Muscle of leg (tissue), 9 donors: Measurements from ENCODE around the gene OR51M1. TPM values are rescaled to one million over a fixed set of nuclear protein-coding genes. Genes with fewer than 3 reads are reported as not detected.

Experiments used
- polyA plus RNA-seq, 8 donors: library from polyadenylated mRNA; unstranded; fragments of 120-200 nt; gene quantifications; one replicate each; pipeline versions ENCODE4 v1.2.1 to v1.2.3, GENCODE V29; 2013; ENCODE audit warnings: inconsistent platforms in 1 of 8, low replicate concordance in 1 of 8; ENCODE audit not compliant: insufficient read length in 8 of 8, insufficient read depth in 1 of 8
- total RNA-seq: library from RNA; stranded (reverse); fragments of 120-200 nt; gene quantifications from one replicate; pipeline ENCODE4 v1.2.4, GENCODE V29; 2013

The OR51M1 gene
- total and polyA plus RNA-seq, 9 donors = not detected

Other genes with a start within 250 kb of the OR51M1 start
- gene OR52A5, start 245.5 kb upstream of the OR51M1 start, total RNA-seq = not detected
- gene OR52A5, start 245.5 kb upstream of the OR51M1 start, polyA plus RNA-seq = not detected
- not detected for gene OR52A1, start 229.1 kb upstream of the OR51M1 start, total RNA-seq
- gene OR52A1, start 229.1 kb upstream of the OR51M1 start, polyA plus RNA-seq = under 1 TPM in 6 of 8 donors, not detected in 2; 0.01 to 0.03 (median 0.01) TPM
- gene OR51V1, start 183.1 kb upstream of the OR51M1 start, total RNA-seq = not detected
- not detected for gene OR51V1, start 183.1 kb upstream of the OR51M1 start, polyA plus RNA-seq
- gene HBB, start 156.7 kb upstream of the OR51M1 start, total RNA-seq = 755 TPM
- gene HBB, start 156.7 kb upstream of the OR51M1 start, polyA plus RNA-seq = 100 to 1,000 TPM; 217 to 965 (median 589) TPM
- gene HBD, start 149.3 kb upstream of the OR51M1 start, total RNA-seq = not detected
- gene HBD, start 149.3 kb upstream of the OR51M1 start, polyA plus RNA-seq = 1 to 10 TPM in 1 of 8 donors, under 1 TPM in 5, not detected in 2; 0.39 to 1.0 (median 0.58) TPM
- 1,078 TPM for gene HBG1, start 134.0 kb upstream of the OR51M1 start, total RNA-seq
- 1,000 to 10,000 TPM in 2 of 8 donors, 10 to 100 TPM in 6; 12.5 to 3,398 (median 25.4) TPM for gene HBG1, start 134.0 kb upstream of the OR51M1 start, polyA plus RNA-seq
- gene HBG2, start 129.0 kb upstream of the OR51M1 start, total RNA-seq = 9,238 TPM
- over 10,000 TPM in 1 of 8 donors, 1,000 to 10,000 TPM in 7; 2,843 to 13,943 (median 6,695) TPM for gene HBG2, start 129.0 kb upstream of the OR51M1 start, polyA plus RNA-seq
- gene HBE1, start 113.9 kb upstream of the OR51M1 start, total RNA-seq = 10.3 TPM
- 10 to 100 TPM in 7 of 8 donors, 1 to 10 TPM in 1; 6.7 to 64.8 (median 19.8) TPM for gene HBE1, start 113.9 kb upstream of the OR51M1 start, polyA plus RNA-seq
- gene OR51B4, start 81.9 kb upstream of the OR51M1 start, total RNA-seq = 0.09 TPM
- gene OR51B4, start 81.9 kb upstream of the OR51M1 start, polyA plus RNA-seq = under 1 TPM in 2 of 8 donors, not detected in 6; 0.13 to 0.18 TPM
- gene OR51B2, start 59.5 kb upstream of the OR51M1 start, total RNA-seq = 0.09 TPM
- not detected for gene OR51B2, start 59.5 kb upstream of the OR51M1 start, polyA plus RNA-seq
- gene OR51B5, start 40.3 kb upstream of the OR51M1 start, total RNA-seq = 0.31 TPM
- under 1 TPM in 3 of 8 donors, not detected in 5; 0.20 to 0.28 (median 0.26) TPM for gene OR51B5, start 40.3 kb upstream of the OR51M1 start, polyA plus RNA-seq
- not detected for gene OR51B6, start 32.3 kb upstream of the OR51M1 start, total RNA-seq
- gene OR51B6, start 32.3 kb upstream of the OR51M1 start, polyA plus RNA-seq = not detected
- not detected for gene OR51Q1, start 38.3 kb downstream of the OR51M1 start, total RNA-seq
- not detected for gene OR51Q1, start 38.3 kb downstream of the OR51M1 start, polyA plus RNA-seq
- not detected for gene OR51I1, start 57.7 kb downstream of the OR51M1 start, total RNA-seq
- gene OR51I1, start 57.7 kb downstream of the OR51M1 start, polyA plus RNA-seq = not detected
- gene OR51I2, start 65.5 kb downstream of the OR51M1 start, total RNA-seq = not detected
- gene OR51I2, start 65.5 kb downstream of the OR51M1 start, polyA plus RNA-seq = not detected
- gene OR52D1, start 104.9 kb downstream of the OR51M1 start, total RNA-seq = not detected
- not detected for gene OR52D1, start 104.9 kb downstream of the OR51M1 start, polyA plus RNA-seq
- 0.13 TPM for gene UBQLN3, start 126.1 kb downstream of the OR51M1 start, total RNA-seq
- not detected for gene UBQLN3, start 126.1 kb downstream of the OR51M1 start, polyA plus RNA-seq
- 0.18 TPM for gene UBQLNL, start 132.9 kb downstream of the OR51M1 start, total RNA-seq
- under 1 TPM; 0.11 to 0.38 (median 0.23) TPM for gene UBQLNL, start 132.9 kb downstream of the OR51M1 start, polyA plus RNA-seq
- gene OR52H1, start 164.7 kb downstream of the OR51M1 start, total RNA-seq = 0.22 TPM
- gene OR52H1, start 164.7 kb downstream of the OR51M1 start, polyA plus RNA-seq = not detected
- gene OR52B6, start 197.1 kb downstream of the OR51M1 start, total RNA-seq = not detected
- not detected for gene OR52B6, start 197.1 kb downstream of the OR51M1 start, polyA plus RNA-seq
- gene TRIM6, start 212.8 kb downstream of the OR51M1 start, total RNA-seq = 1.5 TPM
- 1 to 10 TPM; 1.1 to 3.4 (median 1.3) TPM for gene TRIM6, start 212.8 kb downstream of the OR51M1 start, polyA plus RNA-seq
- gene TRIM34, start 241.2 kb downstream of the OR51M1 start, total RNA-seq = 6.4 TPM
- gene TRIM34, start 241.2 kb downstream of the OR51M1 start, polyA plus RNA-seq = 1 to 10 TPM; 2.9 to 6.0 (median 4.6) TPM